DND-41 (cell line): ENCODE results near the gene MALAT1.

ENCODE experiments used
- ATAC-seq: fragments of 200-7000 bp; cut with Tn5 transposase; 3 replicates; pipeline ENCODE4 v1.9.1; 2021; ENCODE audit warnings: low read depth; ENCODE audit not compliant: insufficient read depth
- DNase-seq: peaks from one replicate; pipeline ENCODE4 v3.0.0-alpha.2; 2020
- H2AFZ ChIP-seq: 2 replicates; pipeline ENCODE4 v1.6.0; 2012; ENCODE audit warnings: low read depth, low read length
- H3K27ac ChIP-seq: 2 replicates; pipeline ENCODE4 v1.5.1; 2012; ENCODE audit warnings: low read length, inconsistent platforms
- H3K27me3 ChIP-seq: fragments of 200-600 bp; sonication (generic); 2 replicates; pipeline ENCODE4 v1.6.0; 2012; ENCODE audit warnings: low read length, mild to moderate bottlenecking, inconsistent platforms; ENCODE audit not compliant: insufficient read depth, poor library complexity
- H3K36me3 ChIP-seq: 2 replicates; pipeline ENCODE4 v1.5.1; 2012; ENCODE audit warnings: low read length, inconsistent platforms; ENCODE audit not compliant: insufficient read depth
- H3K4me1 ChIP-seq: 2 replicates; pipeline ENCODE4 v1.5.1; 2012; ENCODE audit warnings: mild to moderate bottlenecking, low read length; ENCODE audit not compliant: insufficient read depth
- H3K4me2 ChIP-seq: 2 replicates; pipeline ENCODE4 v1.6.0; 2012; ENCODE audit warnings: mild to moderate bottlenecking, moderate library complexity, low read length, inconsistent platforms; ENCODE audit not compliant: insufficient read depth
- H3K4me3 ChIP-seq, 2 experiments: fragments of 200-600 bp in 1 of 2; shearing (Covaris generic) in 1 of 2; 2 replicates each; pipeline ENCODE4 v1.5.1; 2012 to 2016; ENCODE audit warnings: inconsistent platforms in 2 of 2, low read length in 2 of 2, mild to moderate bottlenecking in 2 of 2, low read depth in 1 of 2, moderate library complexity in 1 of 2
- H3K79me2 ChIP-seq: 2 replicates; pipeline ENCODE4 v1.6.0; 2012; ENCODE audit warnings: low read length, inconsistent platforms; ENCODE audit not compliant: insufficient read depth
- H3K9ac ChIP-seq: 2 replicates; pipeline ENCODE4 v1.6.0; 2012; ENCODE audit warnings: low read depth, mild to moderate bottlenecking, inconsistent platforms, low read length, moderate library complexity
- H3K9me3 ChIP-seq: 2 replicates; pipeline ENCODE4 v1.5.1; 2012; ENCODE audit warnings: low read length, moderate library complexity, mild to moderate bottlenecking, inconsistent platforms; ENCODE audit not compliant: insufficient read depth, severe bottlenecking
- H4K20me1 ChIP-seq: 2 replicates; pipeline ENCODE4 v1.6.0; 2012; ENCODE audit warnings: low read length; ENCODE audit not compliant: insufficient read depth
- CTCF ChIP-seq: IDR thresholded peaks from 2 replicates; pipeline ENCODE4 v1.5.1; 2012; ENCODE audit warnings: borderline replicate concordance, low read length, moderate library complexity, mild to moderate bottlenecking; ENCODE audit not compliant: poor library complexity, severe bottlenecking; ENCODE audit errors: extremely low read depth
- EZH2 ChIP-seq: IDR thresholded peaks from 3 replicates; pipeline ENCODE4 v1.6.1; 2012; ENCODE audit warnings: borderline replicate concordance, low read depth, mild to moderate bottlenecking, moderate library complexity, low read length, inconsistent platforms; ENCODE audit not compliant: severe bottlenecking

The MALAT1 gene

GRCh38 chr11:65541093-65541982 lies 42.5 kb downstream of the MALAT1 start:
- no peak for TF ChIP-seq CTCF
- TF ChIP-seq EZH2 = no peak
- Histone ChIP-seq H3K4me1 (peaks cover 28% of the 10 kb centered on the region), H3K27ac (peak overlapping the region; percentile 53; the same call in 1 of the 2 replicates), H4K20me1 (peaks cover 2% of the 10 kb centered on the region; the same call in 1 of the 2 replicates), H2AFZ (0 out of 2 replicates have a peak overlapping the region, but pooled peaks have one; percentile 9), H3K36me3 (peaks cover 16% of the 10 kb centered on the region), H3K27me3 (no peaks in the 10 kb centered on the region), H3K9me3 (no peaks in the 10 kb centered on the region), H3K79me2 (no peaks in the 10 kb centered on the region), H3K4me2 (peak overlapping the region; percentile 65), H3K4me3 (peak overlapping the region in 1 of 2 experiments; percentile 53; a peak in 2 of 4 replicates), H3K9ac (peak overlapping the region; percentile 38)
- ATAC-seq (no peak), DNase-seq (no peak)

- no peak overlapping the region for H2AFZ ChIP-seq
- H3K9ac ChIP-seq = no peak overlapping the region
- no peak overlapping the region for H3K4me2 ChIP-seq
- TF ChIP-seq EZH2 = no peak
- no peak for TF ChIP-seq CTCF
- no peaks in the 10 kb centered on the region for H3K9me3 ChIP-seq
- H3K36me3 ChIP-seq = peaks cover 5% of the 10 kb centered on the region
- H3K79me2 ChIP-seq = no peaks in the 10 kb centered on the region
- DNase-seq (no peak), ATAC-seq (no peak)
- no peak overlapping the region for H3K4me3 ChIP-seq
- H4K20me1 ChIP-seq = peaks cover 2% of the 10 kb centered on the region; the same call in 1 of the 2 replicates
- no peak overlapping the region for H3K27ac ChIP-seq
- no peaks in the 10 kb centered on the region for H3K27me3 ChIP-seq
- peaks cover 43% of the 10 kb centered on the region for H3K4me1 ChIP-seq
Observed at GRCh38 chr11:65542738-65543390, 44.0 kb downstream of the MALAT1 start.

GRCh38 chr11:65545853-65546216 lies 47.0 kb downstream of the MALAT1 start:
- Histone ChIP-seq H3K4me2 (peak overlapping the region; percentile 67; the same call in 1 of the 2 replicates), H3K27me3 (no peaks in the 10 kb centered on the region), H3K79me2 (no peaks in the 10 kb centered on the region), H3K9me3 (no peaks in the 10 kb centered on the region), H4K20me1 (peaks cover 2% of the 10 kb centered on the region), H2AFZ (peak overlapping the region; percentile 34), H3K27ac (peak overlapping the region; percentile 79), H3K4me1 (peaks cover 45% of the 10 kb centered on the region), H3K36me3 (no peaks in the 10 kb centered on the region), H3K9ac (peak overlapping the region; percentile 28), H3K4me3 (peak overlapping the region in 1 of 2 experiments; percentile 52; a peak in 1 of 4 replicates)
- ATAC-seq (peak; percentile 18), DNase-seq (no peak)
- TF ChIP-seq EZH2 = no peak
- no peak for TF ChIP-seq CTCF
